Measurements from ENCODE around the gene TMEM79. TPM values are rescaled to one million over a fixed set of nuclear protein-coding genes. Genes with fewer than 3 reads are reported as not detected.

The TMEM79 gene
- total RNA-seq, 4 donors from 2014 or later: 96.9 to 111 (median 101) TPM

DNA sequence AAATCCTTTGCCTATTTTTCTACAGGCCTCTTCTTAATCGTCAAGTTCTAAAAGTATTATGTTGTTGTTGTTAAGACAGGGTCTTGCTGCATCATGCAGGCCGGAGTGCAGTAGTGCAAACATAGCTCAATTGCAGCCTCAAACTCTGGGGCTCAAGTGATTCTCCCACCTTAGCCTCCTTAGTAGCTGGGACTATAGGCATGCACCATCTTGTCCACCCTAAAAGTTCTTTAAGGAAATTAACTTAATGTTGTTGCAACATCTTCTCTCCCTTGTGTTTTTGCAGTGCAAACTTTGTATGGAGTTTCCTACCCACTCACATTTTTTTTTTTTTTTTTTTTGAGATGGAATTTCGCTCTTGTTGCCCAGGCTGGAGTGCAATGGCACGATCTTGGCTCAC is 19.1 kb downstream of the TMEM79 start:
- intact Hi-C loops (cut with DNase I; ENCODE audit: low total_unique reads): no loop called here
- TF ChIP-seq POLR2A (IDR thresholded peaks at IDR 0.05): no peak
- TF ChIP-seq, protein P1, sequence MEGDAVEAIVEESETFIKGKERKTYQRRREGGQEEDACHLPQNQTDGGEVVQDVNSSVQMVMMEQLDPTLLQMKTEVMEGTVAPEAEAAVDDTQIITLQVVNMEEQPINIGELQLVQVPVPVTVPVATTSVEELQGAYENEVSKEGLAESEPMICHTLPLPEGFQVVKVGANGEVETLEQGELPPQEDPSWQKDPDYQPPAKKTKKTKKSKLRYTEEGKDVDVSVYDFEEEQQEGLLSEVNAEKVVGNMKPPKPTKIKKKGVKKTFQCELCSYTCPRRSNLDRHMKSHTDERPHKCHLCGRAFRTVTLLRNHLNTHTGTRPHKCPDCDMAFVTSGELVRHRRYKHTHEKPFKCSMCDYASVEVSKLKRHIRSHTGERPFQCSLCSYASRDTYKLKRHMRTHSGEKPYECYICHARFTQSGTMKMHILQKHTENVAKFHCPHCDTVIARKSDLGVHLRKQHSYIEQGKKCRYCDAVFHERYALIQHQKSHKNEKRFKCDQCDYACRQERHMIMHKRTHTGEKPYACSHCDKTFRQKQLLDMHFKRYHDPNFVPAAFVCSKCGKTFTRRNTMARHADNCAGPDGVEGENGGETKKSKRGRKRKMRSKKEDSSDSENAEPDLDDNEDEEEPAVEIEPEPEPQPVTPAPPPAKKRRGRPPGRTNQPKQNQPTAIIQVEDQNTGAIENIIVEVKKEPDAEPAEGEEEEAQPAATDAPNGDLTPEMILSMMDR (IDR thresholded peaks at IDR 0.05): no peak
- H3K4me3 ChIP-seq (ENCODE audit: low read depth, poor library complexity, severe bottlenecking): no peak overlapping the region
- DNase-seq (ENCODE audit: low spot score in 2 of 2): no peak
- 72 to 74% methylated on average over 4 of the region's 4 CpGs for WGBS, 2 donors

DNA sequence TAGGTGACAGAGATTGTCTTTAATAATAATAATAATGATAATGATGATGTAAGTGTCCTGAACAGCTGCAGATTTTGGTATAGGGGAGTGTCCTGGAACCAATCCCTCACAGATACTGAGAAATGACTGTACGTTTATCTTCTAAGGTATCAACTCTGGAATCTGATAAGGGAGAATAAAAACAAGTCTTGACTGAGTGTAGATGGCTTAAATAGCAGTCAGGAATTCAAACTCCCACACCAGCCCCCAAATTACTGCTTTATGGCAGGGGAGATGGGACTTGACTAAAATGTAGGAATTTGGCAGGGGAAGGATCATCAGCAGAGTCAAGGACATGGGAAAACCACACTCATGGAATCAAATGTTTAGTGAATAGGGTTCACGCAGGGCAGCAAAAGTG is 21.1 kb downstream of the TMEM79 start:
- 41 to 49% methylated on average over 2 of the region's 2 CpGs for WGBS, 2 donors
- H3K4me3 ChIP-seq (ENCODE audit: low read depth, poor library complexity, severe bottlenecking): no peak overlapping the region
- TF ChIP-seq, protein P1 (IDR thresholded peaks at IDR 0.05): no peak
- TF ChIP-seq POLR2A (IDR thresholded peaks at IDR 0.05): no peak
- intact Hi-C loops (cut with DNase I; ENCODE audit: low total_unique reads): no loop called here
- DNase-seq (ENCODE audit: low spot score in 2 of 2): no peak

DNA sequence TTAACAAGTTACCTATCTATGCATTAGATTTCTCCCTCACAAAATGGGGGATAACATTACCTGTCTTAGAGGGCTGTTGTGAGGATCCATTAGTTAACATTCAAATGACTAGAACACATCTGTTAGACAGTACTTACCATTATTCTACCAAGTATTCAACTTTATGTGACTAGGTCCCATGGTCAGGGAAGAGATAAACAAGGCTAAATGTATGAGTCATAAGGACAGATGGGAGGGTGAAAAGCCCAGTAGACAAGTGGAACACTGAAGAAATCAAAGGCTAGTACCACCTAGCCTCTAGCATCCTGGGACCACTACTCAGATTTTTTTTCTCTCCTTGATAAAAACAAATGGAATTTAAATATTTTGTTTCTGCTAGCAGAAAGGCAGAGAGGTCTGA is 24.0 kb downstream of the TMEM79 start:
- TF ChIP-seq, protein P1 (IDR thresholded peaks at IDR 0.05): no peak
- TF ChIP-seq POLR2A (IDR thresholded peaks at IDR 0.05): no peak
- DNase-seq (ENCODE audit: low spot score in 2 of 2): no peak
- intact Hi-C loops (cut with DNase I; ENCODE audit: low total_unique reads): no loop called here
- no peak overlapping the region for H3K4me3 ChIP-seq (ENCODE audit: low read depth, poor library complexity, severe bottlenecking)

DNA sequence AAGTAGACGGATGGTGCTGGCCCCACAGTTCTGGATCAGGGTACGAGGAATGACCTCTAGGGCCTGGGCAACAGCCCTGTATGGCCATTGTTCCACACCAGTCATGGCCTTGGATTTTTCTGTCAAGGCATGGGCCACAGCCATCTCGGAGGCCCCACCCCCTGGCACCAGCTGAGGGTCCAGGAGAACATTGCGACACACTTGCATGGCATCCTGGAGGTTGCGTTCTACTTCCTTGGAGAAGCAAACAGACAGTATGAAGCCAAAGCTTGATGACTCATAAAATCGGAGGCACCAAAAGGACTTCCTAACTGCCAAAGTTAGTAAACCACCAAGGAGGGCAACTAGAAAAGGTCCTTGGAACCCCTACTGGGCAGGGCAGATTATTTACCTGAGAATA is 26.8 kb downstream of the TMEM79 start:
- intact Hi-C loops (cut with DNase I; ENCODE audit: low total_unique reads): no loop called here
- 55 to 66% methylated on average over 6 of the region's 6 CpGs for WGBS, 2 donors
- peak in 1 of 2 donors; percentile 19 for DNase-seq (ENCODE audit: low spot score in 2 of 2)
- H3K4me3 ChIP-seq (ENCODE audit: low read depth, poor library complexity, severe bottlenecking): no peak overlapping the region
- TF ChIP-seq, protein P1 (IDR thresholded peaks at IDR 0.05): no peak
- TF ChIP-seq POLR2A (IDR thresholded peaks at IDR 0.05): no peak

DNA sequence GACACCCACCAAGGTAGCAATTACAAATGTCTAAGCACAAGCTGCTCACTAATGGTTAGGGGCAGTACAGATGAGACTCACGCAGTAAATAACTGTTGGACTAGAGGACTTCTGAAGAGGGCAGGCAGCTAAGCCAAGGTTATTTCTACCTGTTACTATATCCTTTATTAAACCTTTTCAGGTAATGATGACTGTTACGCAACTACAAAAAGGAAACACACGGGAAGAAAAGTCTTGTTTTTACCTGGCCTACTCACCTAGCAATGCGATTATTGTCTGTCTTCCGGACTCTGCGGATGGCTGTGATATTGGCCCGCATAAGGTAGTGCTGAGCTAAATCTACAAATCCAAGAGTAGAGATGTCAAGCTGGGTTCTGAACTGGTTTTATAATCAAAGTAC is 32.8 kb downstream of the TMEM79 start:
- intact Hi-C loops (cut with DNase I; ENCODE audit: low total_unique reads): no loop called here
- no peak for DNase-seq (ENCODE audit: low spot score in 2 of 2)
- TF ChIP-seq, protein P1 (IDR thresholded peaks at IDR 0.05): no peak
- 90 to 91% methylated on average over 7 of the region's 7 CpGs for WGBS, 2 donors
- no peak overlapping the region for H3K4me3 ChIP-seq (ENCODE audit: low read depth, poor library complexity, severe bottlenecking)

DNA sequence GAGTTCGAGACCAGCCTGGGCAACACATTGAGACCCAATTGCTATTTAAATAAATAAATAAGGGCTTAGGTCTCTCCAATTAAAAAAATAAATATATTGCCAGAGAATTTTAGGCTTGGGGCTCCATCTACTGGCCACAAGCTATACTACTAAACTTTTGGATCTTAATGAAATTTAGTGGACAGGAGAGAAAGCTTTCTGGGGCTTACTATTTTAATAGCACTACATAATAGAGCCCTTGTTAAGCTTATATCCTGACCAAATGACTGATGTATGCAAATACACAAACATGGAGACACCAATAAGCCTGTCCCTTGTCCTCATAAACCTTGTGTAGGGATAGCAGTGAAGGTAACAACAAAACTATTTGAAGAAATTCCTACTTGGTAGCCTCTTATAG is 35.5 kb downstream of the TMEM79 start:
- WGBS, 2 donors: 58 to 67% methylated on average over 1 of the region's 1 CpG
- no peak for DNase-seq (ENCODE audit: low spot score in 2 of 2)
- intact Hi-C loops (cut with DNase I; ENCODE audit: low total_unique reads): loop anchor here (10.0 kb wide), 1 partner anchor 185 kb away; no protein-coding TSS in a partner anchor

More for the DNA sequence above, 35.5 kb downstream of the TMEM79 start:
- no peak for TF ChIP-seq POLR2A (IDR thresholded peaks at IDR 0.05)
- TF ChIP-seq, protein P1 (IDR thresholded peaks at IDR 0.05): no peak
- H3K4me3 ChIP-seq (ENCODE audit: low read depth, poor library complexity, severe bottlenecking): no peak overlapping the region
